BLaER1 (cell line): Measurements from ENCODE around the gene GNAO1.
A peak's percentile ranks its signal among the peaks of the same experiment; 100 is the strongest.
"Not testable (repeated sequence)": the region's sequence is repeated elsewhere in the genome, so short reads cannot be mapped to it uniquely, and the experiment has no call there.

Experiments
- H3K27ac ChIP-seq: shearing (Covaris generic); formaldehyde crosslinking; 2 replicates; pipeline ENCODE4 v1.8.1; 2022
- H3K27me3 ChIP-seq: shearing (Covaris generic); formaldehyde crosslinking; 2 replicates; pipeline ENCODE4 v1.8.1; 2022
- H3K36me3 ChIP-seq: shearing (Covaris generic); formaldehyde crosslinking; 2 replicates; pipeline ENCODE4 v1.8.1; 2022
- H3K4me1 ChIP-seq: shearing (Covaris generic); formaldehyde crosslinking; 2 replicates; pipeline ENCODE4 v1.8.1; 2022
- H3K4me2 ChIP-seq: shearing (Covaris generic); formaldehyde crosslinking; 2 replicates; pipeline ENCODE4 v1.8.1; 2022
- H3K4me3 ChIP-seq: shearing (Covaris generic); formaldehyde crosslinking; 2 replicates; pipeline ENCODE4 v1.8.1; 2022
- H3K9ac ChIP-seq: shearing (Covaris generic); formaldehyde crosslinking; 2 replicates; pipeline ENCODE4 v1.8.1; 2022
- H3K9me3 ChIP-seq: shearing (Covaris generic); formaldehyde crosslinking; 2 replicates; pipeline ENCODE4 v1.8.1; 2022
- H4K20me1 ChIP-seq: shearing (Covaris generic); formaldehyde crosslinking; 2 replicates; pipeline ENCODE4 v1.8.1; 2022
- Cebpa-rat ChIP-seq: shearing (Covaris generic); IDR thresholded peaks from 2 replicates; pipeline ENCODE4 v1.8.1; 2022

The GNAO1 gene

GRCh38 chr16:56371660-56371937 is 180.3 kb downstream of the GNAO1 start:
- H3K27ac ChIP-seq = no peak overlapping the region
- H3K4me1 ChIP-seq = peaks cover 16% of the 10 kb centered on the region
- H3K9me3 ChIP-seq = no peaks in the 10 kb centered on the region
- no peak for TF ChIP-seq Cebpa-rat
- no peak overlapping the region for H3K9ac ChIP-seq
- no peaks in the 10 kb centered on the region for H3K27me3 ChIP-seq
- H3K36me3 ChIP-seq = peaks cover 83% of the 10 kb centered on the region
- H3K4me3 ChIP-seq = no peak overlapping the region
- H3K4me2 ChIP-seq = no peak overlapping the region
- peaks cover 34% of the 10 kb centered on the region; the same call in 1 of the 2 replicates for H4K20me1 ChIP-seq

GRCh38 chr16:56372013-56372634 is 180.8 kb downstream of the GNAO1 start:
- Histone ChIP-seq H3K27ac (no peak overlapping the region), H3K4me3 (no peak overlapping the region), H4K20me1 (peaks cover 34% of the 10 kb centered on the region; the same call in 1 of the 2 replicates), H3K27me3 (no peaks in the 10 kb centered on the region), H3K4me2 (no peak overlapping the region), H3K9ac (no peak overlapping the region), H3K4me1 (peaks cover 16% of the 10 kb centered on the region), H3K9me3 (no peaks in the 10 kb centered on the region), H3K36me3 (peaks cover 78% of the 10 kb centered on the region)
- no peak for TF ChIP-seq Cebpa-rat

GRCh38 chr16:56373003-56373402 is 181.7 kb downstream of the GNAO1 start:
- H3K27ac ChIP-seq = 0 out of 2 replicates have a peak overlapping the region, but pooled peaks have one; percentile 18

GRCh38 chr16:56375792-56376191 is 184.5 kb downstream of the GNAO1 start:
- Histone ChIP-seq H3K4me1 (peaks cover 16% of the 10 kb centered on the region), H4K20me1 (peaks cover 29% of the 10 kb centered on the region; the same call in 1 of the 2 replicates), H3K9me3 (peaks cover 20% of the 10 kb centered on the region), H3K36me3 (peaks cover 71% of the 10 kb centered on the region)
- not testable (repeated sequence) for H3K9ac ChIP-seq, H3K27ac ChIP-seq, H3K4me3 ChIP-seq, H3K4me2 ChIP-seq, H3K27me3 ChIP-seq

More at GRCh38 chr16:56373003-56373402, 181.7 kb downstream of the GNAO1 start:
- no peaks in the 10 kb centered on the region for H3K9me3 ChIP-seq
- peaks cover 34% of the 10 kb centered on the region; the same call in 1 of the 2 replicates for H4K20me1 ChIP-seq
- H3K4me3 ChIP-seq = no peak overlapping the region
- TF ChIP-seq Cebpa-rat = no peak
- no peaks in the 10 kb centered on the region for H3K27me3 ChIP-seq
- H3K4me2 ChIP-seq = 0 out of 2 replicates have a peak overlapping the region, but pooled peaks have one; percentile 11
- H3K9ac ChIP-seq = no peak overlapping the region; the same call in 1 of the 2 replicates
- H3K4me1 ChIP-seq = peaks cover 16% of the 10 kb centered on the region
- peaks cover 73% of the 10 kb centered on the region for H3K36me3 ChIP-seq

- Histone ChIP-seq H4K20me1 (peaks cover 16% of the 10 kb centered on the region; the same call in 1 of the 2 replicates), H3K9me3 (peaks cover 49% of the 10 kb centered on the region), H3K4me3 (0 out of 2 replicates have a peak overlapping the region, but pooled peaks have one; percentile 11), H3K36me3 (peaks cover 75% of the 10 kb centered on the region)
- H3K27ac ChIP-seq, H3K27me3 ChIP-seq, H3K4me1 ChIP-seq, H3K9ac ChIP-seq, H3K4me2 ChIP-seq: not testable (repeated sequence)
Measured at GRCh38 chr16:56379044-56379443, 187.8 kb downstream of the GNAO1 start.

- H3K36me3 ChIP-seq = peaks cover 80% of the 10 kb centered on the region
- H3K27me3 ChIP-seq, H3K27ac ChIP-seq, H3K4me2 ChIP-seq, H4K20me1 ChIP-seq, H3K4me1 ChIP-seq, H3K4me3 ChIP-seq, H3K9ac ChIP-seq: not testable (repeated sequence)
- peaks cover 49% of the 10 kb centered on the region for H3K9me3 ChIP-seq
Measured at GRCh38 chr16:56380778-56381485, 189.6 kb downstream of the GNAO1 start.

GRCh38 chr16:56382459-56382858 is 191.2 kb downstream of the GNAO1 start:
- Histone ChIP-seq H3K9ac (no peak overlapping the region), H3K4me3 (no peak overlapping the region), H3K27me3 (no peaks in the 10 kb centered on the region), H4K20me1 (0 out of 2 replicates have a peak, but pooled peaks cover 2% of the 10 kb centered on the region), H3K4me1 (no peaks in the 10 kb centered on the region), H3K36me3 (peaks cover 94% of the 10 kb centered on the region), H3K27ac (no peak overlapping the region), H3K9me3 (peaks cover 49% of the 10 kb centered on the region), H3K4me2 (no peak overlapping the region)
- TF ChIP-seq Cebpa-rat = no peak

- Histone ChIP-seq H3K27me3 (no peaks in the 10 kb centered on the region), H3K9me3 (peaks cover 49% of the 10 kb centered on the region), H3K27ac (no peak overlapping the region), H3K4me1 (no peaks in the 10 kb centered on the region), H3K4me2 (no peak overlapping the region), H3K9ac (no peak overlapping the region), H3K36me3 (peaks cover 97% of the 10 kb centered on the region), H4K20me1 (0 out of 2 replicates have a peak, but pooled peaks cover 6% of the 10 kb centered on the region), H3K4me3 (no peak overlapping the region)
- TF ChIP-seq Cebpa-rat = no peak
Measured at GRCh38 chr16:56382901-56383355, 191.6 kb downstream of the GNAO1 start.

GRCh38 chr16:56384074-56384721 is 192.9 kb downstream of the GNAO1 start:
- 0 out of 2 replicates have a peak, but pooled peaks cover 7% of the 10 kb centered on the region for H4K20me1 ChIP-seq
- no peak overlapping the region for H3K4me3 ChIP-seq
- H3K36me3 ChIP-seq = peaks cover 98% of the 10 kb centered on the region
- H3K9me3 ChIP-seq = peaks cover 44% of the 10 kb centered on the region
- H3K4me2 ChIP-seq = no peak overlapping the region
- H3K9ac ChIP-seq = no peak overlapping the region
- no peaks in the 10 kb centered on the region for H3K27me3 ChIP-seq
- H3K27ac ChIP-seq = no peak overlapping the region
- no peaks in the 10 kb centered on the region for H3K4me1 ChIP-seq
- no peak for TF ChIP-seq Cebpa-rat

GRCh38 chr16:56387396-56387795 is 196.1 kb downstream of the GNAO1 start:
- peaks cover 12% of the 10 kb centered on the region for H3K9me3 ChIP-seq
- no peak overlapping the region for H3K4me2 ChIP-seq
- H3K27me3 ChIP-seq = no peaks in the 10 kb centered on the region
- peaks cover 96% of the 10 kb centered on the region for H3K36me3 ChIP-seq
- no peak overlapping the region for H3K9ac ChIP-seq
- 0 out of 2 replicates have a peak, but pooled peaks cover 7% of the 10 kb centered on the region for H4K20me1 ChIP-seq
- no peak overlapping the region for H3K4me3 ChIP-seq
- H3K27ac ChIP-seq = no peak overlapping the region
- no peaks in the 10 kb centered on the region for H3K4me1 ChIP-seq
- TF ChIP-seq Cebpa-rat = no peak
